Breast epithelium (tissue), 4 donors: ENCODE results near the gene PPM1F. TPM values are rescaled to one million over a fixed set of nuclear protein-coding genes. Genes with fewer than 3 reads are reported as not detected.
A peak's percentile ranks its signal among the peaks of the same experiment; 100 is the strongest.
"Not testable (repeated sequence)": the region's sequence is repeated elsewhere in the genome, so short reads cannot be mapped to it uniquely, and the experiment has no call there.

Experiments
- DNase-seq, 2 donors: peaks; one replicate each; pipeline ENCODE4 v3.0.0-alpha.2; 2019; ENCODE audit warnings: low spot score in 2 of 2
- H3K27ac ChIP-seq, 2 donors: fragments of 200-600 bp; sonication (generic) in 1 of 2; one replicate each; pipeline ENCODE4 v1.5.1; 2016 to 2019; ENCODE audit warnings: mild to moderate bottlenecking in 1 of 2
- H3K27me3 ChIP-seq, 2 donors: fragments of 200-600 bp; sonication (generic) in 1 of 2; one replicate each; pipeline versions ENCODE4 v1.5.1 to v1.6.0; 2017 to 2019; ENCODE audit warnings: control low read depth in 1 of 2, mild to moderate bottlenecking in 1 of 2
- H3K36me3 ChIP-seq: fragments of 200-600 bp; one replicate; pipeline ENCODE4 v1.5.1; 2019
- H3K4me1 ChIP-seq, 2 donors: fragments of 200-600 bp; sonication (generic); one replicate each; pipeline ENCODE4 v1.5.1; 2016 to 2019; ENCODE audit warnings: control low read depth in 1 of 2
- H3K4me3 ChIP-seq, 3 donors: fragments of 200-600 bp; sonication (generic); 1 replicate in 2 of 3; 2 replicates in 1 of 3; pipeline ENCODE4 v1.5.1; 2016 to 2019; ENCODE audit warnings: mild to moderate bottlenecking in 3 of 3, moderate library complexity in 2 of 3
- H3K9me3 ChIP-seq, 2 donors: fragments of 200-600 bp; sonication (generic) in 1 of 2; one replicate each; pipeline ENCODE4 v1.5.1; 2016 to 2019; ENCODE audit warnings: control low read depth in 1 of 2
- CTCF ChIP-seq, 3 donors: fragments of 450-650 bp; IDR thresholded peaks; one replicate each; pipeline ENCODE4 v1.5.1; 2016 to 2017; ENCODE audit warnings: antibody characterized with exemption in 3 of 3, mild to moderate bottlenecking in 3 of 3, moderate library complexity in 3 of 3
- POLR2A ChIP-seq: fragments of 450-650 bp; IDR thresholded peaks from one replicate; pipeline ENCODE4 v1.6.1; 2016; ENCODE audit warnings: antibody characterized with exemption, mild to moderate bottlenecking, moderate library complexity
- POLR2AphosphoS5 ChIP-seq, 3 donors: sonication (generic); formaldehyde crosslinking; IDR thresholded peaks; one replicate each; pipeline ENCODE4 v1.6.1; 2017; ENCODE audit warnings: antibody characterized with exemption in 3 of 3
- intact Hi-C: fragments of 100-400 bp; cut with DNase I; formaldehyde crosslinking; loops from one replicate; pipeline ENCODE4 v1.15.1; 2023; ENCODE audit warnings: low total_unique reads
- total RNA-seq, 3 donors: library from RNA; depleted of rRNA; stranded (reverse); fragments of >200 nt; gene quantifications; one replicate each; pipeline ENCODE4 v1.1.0, GENCODE V29; 2016

Gene PPM1F
- total RNA-seq, 3 donors from 2014 or later, result 24.3 to 45.2 (median 28.1) TPM

- Histone ChIP-seq H3K4me3 (no peak overlapping the region), H3K9me3 (no peaks in the 10 kb centered on the region), H3K27ac (peak overlapping the region; percentile 89 to 93), H3K27me3 (no peaks in the 10 kb centered on the region), H3K4me1 (peaks cover 0 to 17% of the 10 kb centered on the region in 2 donors), H3K36me3 (no peaks in the 10 kb centered on the region)
- intact Hi-C loops, result no loop called here
- DNase-seq, result no peak
- TF ChIP-seq POLR2AphosphoS5 (IDR thresholded peaks at IDR 0.05), result no peak
- no peak for TF ChIP-seq CTCF (IDR thresholded peaks at IDR 0.05)
- no peak for TF ChIP-seq POLR2A
Measured at GRCh38 chr22:21943571-21944448, 8.8 kb downstream of the PPM1F start.

- H3K27me3 ChIP-seq, result no peaks in the 10 kb centered on the region
- peak; percentile 51 to 65 for DNase-seq
Measured at GRCh38 chr22:21942407-21943343, 10.0 kb downstream of the PPM1F start.

GRCh38 chr22:21941921-21942320, 10.7 kb downstream of the PPM1F start:
- intact Hi-C loops, result no loop called here

More at GRCh38 chr22:21942407-21943343, 10.0 kb downstream of the PPM1F start:
- intact Hi-C loops, result no loop called here
- Histone ChIP-seq H3K27ac (peak overlapping the region; percentile 89 to 93), H3K36me3 (no peaks in the 10 kb centered on the region), H3K4me3 (peak overlapping the region in 1 of 3 donors; percentile 43), H3K9me3 (no peaks in the 10 kb centered on the region), H3K4me1 (peaks cover 3 to 17% of the 10 kb centered on the region in 2 donors)
- TF ChIP-seq POLR2A, result no peak
- peak; percentile 39 to 89 (median 86) for TF ChIP-seq POLR2AphosphoS5 (IDR thresholded peaks at IDR 0.05)

GRCh38 chr22:21940521-21940920, 12.1 kb downstream of the PPM1F start:
- Histone ChIP-seq H3K27me3 (no peaks in the 10 kb centered on the region), H3K9me3 (no peaks in the 10 kb centered on the region), H3K27ac (peak overlapping the region; percentile 89 to 93), H3K4me1 (peaks cover 9 to 19% of the 10 kb centered on the region in 2 donors), H3K4me3 (no peak overlapping the region), H3K36me3 (no peaks in the 10 kb centered on the region)
- DNase-seq, result no peak
- TF ChIP-seq POLR2AphosphoS5 (IDR thresholded peaks at IDR 0.05) (no peak), POLR2A (no peak), CTCF (IDR thresholded peaks at IDR 0.05) (no peak)
- intact Hi-C loops, result no loop called here

More at GRCh38 chr22:21941921-21942320, 10.7 kb downstream of the PPM1F start:
- no peak for DNase-seq
- H3K9me3 ChIP-seq, result no peaks in the 10 kb centered on the region
- TF ChIP-seq CTCF (IDR thresholded peaks at IDR 0.05) (no peak), POLR2AphosphoS5 (IDR thresholded peaks at IDR 0.05) (no peak), POLR2A (no peak)
- no peak overlapping the region for H3K4me3 ChIP-seq
- peak overlapping the region; percentile 89 to 93 for H3K27ac ChIP-seq
- no peaks in the 10 kb centered on the region for H3K27me3 ChIP-seq
- peaks cover 11 to 14% of the 10 kb centered on the region in 2 donors for H3K4me1 ChIP-seq
- H3K36me3 ChIP-seq, result no peaks in the 10 kb centered on the region

- H3K9me3 ChIP-seq, DNase-seq, H3K27me3 ChIP-seq, H3K4me3 ChIP-seq, intact Hi-C loops, H3K36me3 ChIP-seq: not testable (repeated sequence)
- Histone ChIP-seq H3K27ac (peak overlapping the region; percentile 89 to 93), H3K4me1 (peaks cover 9 to 19% of the 10 kb centered on the region in 2 donors)
Measured at GRCh38 chr22:21939935-21940334, 12.7 kb downstream of the PPM1F start.
